Tibial nerve (tissue), 4 donors: Measurements from ENCODE around the gene MRFAP1. TPM values are rescaled to one million over a fixed set of nuclear protein-coding genes. Genes with fewer than 3 reads are reported as not detected.

Experiments used
- DNase-seq, 2 donors: peaks; one replicate each; pipeline ENCODE4 v3.0.0-alpha.2; 2019; ENCODE audit warnings: low spot score in 2 of 2
- H3K27ac ChIP-seq, 4 donors: fragments of 200-600 bp; sonication (generic) in 3 of 4; one replicate each; pipeline ENCODE4 v1.5.1; 2017 to 2019; ENCODE audit warnings: mild to moderate bottlenecking in 1 of 4
- H3K27me3 ChIP-seq, 2 donors: fragments of 200-600 bp; sonication (generic) in 1 of 2; one replicate each; pipeline versions ENCODE4 v1.5.1 to v1.6.0; 2017 to 2019
- H3K36me3 ChIP-seq, 3 donors: fragments of 200-600 bp; sonication (generic); one replicate each; pipeline ENCODE4 v1.5.1; 2018 to 2019
- H3K4me1 ChIP-seq, 4 donors: fragments of 200-600 bp; sonication (generic) in 3 of 4; one replicate each; pipeline ENCODE4 v1.5.1; 2017 to 2019
- H3K4me3 ChIP-seq, 4 donors: fragments of 200-600 bp; sonication (generic) in 3 of 4; one replicate each; pipeline ENCODE4 v1.5.1; 2017 to 2019; ENCODE audit warnings: mild to moderate bottlenecking in 1 of 4, moderate library complexity in 1 of 4
- H3K9me3 ChIP-seq, 4 donors: fragments of 200-600 bp; sonication (generic) in 3 of 4; one replicate each; pipeline ENCODE4 v1.5.1; 2017 to 2019
- EP300 ChIP-seq, 2 donors: sonication (generic); formaldehyde crosslinking; IDR thresholded peaks; one replicate each; pipeline ENCODE4 v1.6.1; 2017; ENCODE audit warnings: antibody characterized with exemption in 2 of 2, mild to moderate bottlenecking in 1 of 2
- POLR2A ChIP-seq, 2 donors: fragments of 450-650 bp; IDR thresholded peaks; one replicate each; pipeline ENCODE4 v1.6.1; 2017; ENCODE audit warnings: antibody characterized with exemption in 2 of 2, mild to moderate bottlenecking in 2 of 2, moderate library complexity in 2 of 2
- WGBS, 2 donors: methylation state at CpG; one replicate each; pipeline ENCODE4 v1.1.5; 2018; 5-methylcytosine and 5-hydroxymethylcytosine counted together
- total RNA-seq, 4 donors: library from RNA; depleted of rRNA; stranded (reverse); fragments of >200 nt; gene quantifications; one replicate each; pipeline ENCODE4 v1.1.0, GENCODE V29; 2016
- TF ChIP-seq, protein P1 (sequence below), 5 experiments: fragments of 200-600 bp in 3 of 5; fragments of 450-650 bp in 2 of 5; sonication (generic) in 3 of 5; IDR thresholded peaks; one replicate each; pipeline ENCODE4 v1.5.1; 2016 to 2019; ENCODE audit warnings: antibody characterized with exemption in 5 of 5, mild to moderate bottlenecking in 3 of 5, moderate library complexity in 2 of 5

MRFAP1 gene
- total RNA-seq, 4 donors from 2014 or later: 176 to 300 (median 202) TPM

DNA sequence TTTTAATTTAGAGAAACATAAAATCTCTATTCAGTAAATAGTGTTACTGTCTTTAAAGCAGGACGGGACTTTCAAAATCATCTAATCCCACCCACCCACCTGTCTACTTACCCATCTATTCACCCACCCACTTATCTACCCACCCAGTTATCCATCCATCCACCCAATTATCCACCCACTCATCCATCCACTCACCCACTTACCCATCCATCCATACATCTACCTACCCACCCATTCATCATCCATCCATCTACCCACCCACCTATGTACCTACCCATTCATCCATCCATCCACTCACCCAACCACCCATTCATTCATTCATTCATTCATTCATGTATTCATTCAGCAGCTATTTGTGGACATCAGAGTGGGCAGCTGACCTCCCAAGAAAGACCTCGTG, 34.9 kb upstream of the MRFAP1 start:
- peaks cover 0 to 100% (median 26%) of the 10 kb centered on the region in 3 donors for H3K36me3 ChIP-seq
- peaks cover 0 to 26% (median 3%) of the 10 kb centered on the region in 4 donors for H3K9me3 ChIP-seq
- no peaks in the 10 kb centered on the region for H3K4me1 ChIP-seq
- TF ChIP-seq POLR2A (IDR thresholded peaks at IDR 0.05) (no peak), EP300 (IDR thresholded peaks at IDR 0.05) (no peak)
- TF ChIP-seq, protein P1, sequence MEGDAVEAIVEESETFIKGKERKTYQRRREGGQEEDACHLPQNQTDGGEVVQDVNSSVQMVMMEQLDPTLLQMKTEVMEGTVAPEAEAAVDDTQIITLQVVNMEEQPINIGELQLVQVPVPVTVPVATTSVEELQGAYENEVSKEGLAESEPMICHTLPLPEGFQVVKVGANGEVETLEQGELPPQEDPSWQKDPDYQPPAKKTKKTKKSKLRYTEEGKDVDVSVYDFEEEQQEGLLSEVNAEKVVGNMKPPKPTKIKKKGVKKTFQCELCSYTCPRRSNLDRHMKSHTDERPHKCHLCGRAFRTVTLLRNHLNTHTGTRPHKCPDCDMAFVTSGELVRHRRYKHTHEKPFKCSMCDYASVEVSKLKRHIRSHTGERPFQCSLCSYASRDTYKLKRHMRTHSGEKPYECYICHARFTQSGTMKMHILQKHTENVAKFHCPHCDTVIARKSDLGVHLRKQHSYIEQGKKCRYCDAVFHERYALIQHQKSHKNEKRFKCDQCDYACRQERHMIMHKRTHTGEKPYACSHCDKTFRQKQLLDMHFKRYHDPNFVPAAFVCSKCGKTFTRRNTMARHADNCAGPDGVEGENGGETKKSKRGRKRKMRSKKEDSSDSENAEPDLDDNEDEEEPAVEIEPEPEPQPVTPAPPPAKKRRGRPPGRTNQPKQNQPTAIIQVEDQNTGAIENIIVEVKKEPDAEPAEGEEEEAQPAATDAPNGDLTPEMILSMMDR (IDR thresholded peaks at IDR 0.05): no peak
- no peak for DNase-seq
- H3K27ac ChIP-seq: no peak overlapping the region
- 93 to 100% methylated on average over 2 of the region's 2 CpGs for WGBS, 2 donors
- H3K27me3 ChIP-seq: no peaks in the 10 kb centered on the region
- H3K4me3 ChIP-seq: no peak overlapping the region

DNA sequence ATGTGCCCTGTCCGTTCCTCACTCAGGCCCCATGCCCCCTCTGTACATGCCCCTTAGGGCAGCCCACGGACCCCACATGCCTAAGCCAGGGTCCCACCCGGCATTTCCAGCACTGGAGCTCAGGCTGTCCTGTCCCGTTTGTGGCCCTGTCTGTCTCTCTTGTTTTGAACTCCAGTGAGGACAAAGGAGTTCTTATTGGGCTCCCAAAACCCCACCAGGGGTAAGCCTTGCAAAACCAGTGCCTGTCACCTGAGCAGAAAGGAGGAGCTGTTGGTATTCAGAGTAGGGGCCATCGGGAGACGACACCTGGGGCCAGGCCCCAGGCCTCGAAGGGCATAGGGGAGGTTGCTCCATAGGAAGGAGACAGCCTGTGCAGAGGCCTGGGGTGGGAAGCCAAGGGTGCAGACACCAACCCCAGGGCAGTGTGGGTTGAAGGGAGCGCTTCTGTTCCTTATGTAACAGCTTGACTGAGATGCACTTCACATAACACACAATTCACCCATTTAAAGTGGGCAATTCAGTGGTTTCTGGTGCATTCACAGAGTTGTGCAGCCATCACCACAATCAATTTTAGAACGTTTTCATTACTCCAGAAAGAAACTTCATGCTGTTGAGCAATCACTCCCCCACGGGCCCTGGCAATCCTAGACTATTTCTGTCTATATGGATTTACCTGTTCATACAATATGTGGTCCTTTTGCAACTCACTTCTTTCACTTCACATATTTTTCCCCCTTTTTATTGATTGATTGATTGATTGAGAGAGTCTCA, 33.8 kb upstream of the MRFAP1 start:
- WGBS, 2 donors: 85 to 90% methylated on average over 6 to 10 of the region's 10 CpGs

DNA sequence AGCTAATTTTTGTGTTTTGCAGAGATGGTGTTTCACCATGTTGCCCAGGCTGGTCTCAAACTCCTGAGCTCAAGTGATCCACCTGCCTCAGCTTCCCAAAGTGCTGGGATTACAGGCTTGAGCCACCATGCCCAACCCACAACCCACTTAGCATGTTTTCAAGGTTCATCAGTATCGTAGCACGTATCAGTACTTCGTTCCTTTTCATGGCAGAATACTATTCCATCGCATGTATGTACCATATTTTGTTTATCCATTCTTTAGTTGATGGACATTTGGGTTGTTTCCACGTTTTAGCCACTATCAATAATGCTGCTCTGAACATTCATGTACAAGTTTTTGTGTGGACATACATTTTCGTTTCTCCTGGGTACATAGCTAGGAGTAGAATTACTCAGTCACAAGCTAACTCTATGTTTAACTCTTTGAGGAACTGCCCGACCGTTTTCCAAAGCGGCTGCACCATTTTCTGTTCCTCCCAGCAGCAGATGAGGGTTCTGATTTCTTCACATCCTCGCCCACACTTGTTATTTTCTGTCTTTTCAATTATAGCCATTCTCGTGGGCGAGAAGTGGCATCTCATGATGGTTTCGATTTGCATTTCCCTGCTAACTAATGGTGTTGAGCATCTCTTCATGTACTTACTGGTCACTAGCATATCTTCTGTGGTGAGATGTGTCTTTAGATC, 33.0 kb upstream of the MRFAP1 start:
- 90 to 93% methylated on average over 13 of the region's 13 CpGs for WGBS, 2 donors
- Histone ChIP-seq H3K27me3 (no peaks in the 10 kb centered on the region), H3K4me1 (no peaks in the 10 kb centered on the region), H3K4me3 (no peak overlapping the region), H3K36me3 (peaks cover 0 to 100% (median 26%) of the 10 kb centered on the region in 3 donors), H3K27ac (no peak overlapping the region), H3K9me3 (peaks cover 0 to 18% (median 3%) of the 10 kb centered on the region in 4 donors)
- no peak for DNase-seq
- TF ChIP-seq, protein P1 (IDR thresholded peaks at IDR 0.05): no peak
- TF ChIP-seq POLR2A (IDR thresholded peaks at IDR 0.05): no peak
- no peak for TF ChIP-seq EP300 (IDR thresholded peaks at IDR 0.05)

More for the DNA sequence above, 33.8 kb upstream of the MRFAP1 start:
- Histone ChIP-seq H3K4me1 (no peaks in the 10 kb centered on the region), H3K4me3 (no peak overlapping the region), H3K9me3 (peaks cover 0 to 26% (median 3%) of the 10 kb centered on the region in 4 donors), H3K27me3 (no peaks in the 10 kb centered on the region), H3K36me3 (peaks cover 0 to 100% (median 26%) of the 10 kb centered on the region in 3 donors), H3K27ac (no peak overlapping the region)
- TF ChIP-seq POLR2A (IDR thresholded peaks at IDR 0.05) (no peak), EP300 (IDR thresholded peaks at IDR 0.05) (no peak)
- TF ChIP-seq, protein P1 (IDR thresholded peaks at IDR 0.05): no peak
- DNase-seq: no peak

DNA sequence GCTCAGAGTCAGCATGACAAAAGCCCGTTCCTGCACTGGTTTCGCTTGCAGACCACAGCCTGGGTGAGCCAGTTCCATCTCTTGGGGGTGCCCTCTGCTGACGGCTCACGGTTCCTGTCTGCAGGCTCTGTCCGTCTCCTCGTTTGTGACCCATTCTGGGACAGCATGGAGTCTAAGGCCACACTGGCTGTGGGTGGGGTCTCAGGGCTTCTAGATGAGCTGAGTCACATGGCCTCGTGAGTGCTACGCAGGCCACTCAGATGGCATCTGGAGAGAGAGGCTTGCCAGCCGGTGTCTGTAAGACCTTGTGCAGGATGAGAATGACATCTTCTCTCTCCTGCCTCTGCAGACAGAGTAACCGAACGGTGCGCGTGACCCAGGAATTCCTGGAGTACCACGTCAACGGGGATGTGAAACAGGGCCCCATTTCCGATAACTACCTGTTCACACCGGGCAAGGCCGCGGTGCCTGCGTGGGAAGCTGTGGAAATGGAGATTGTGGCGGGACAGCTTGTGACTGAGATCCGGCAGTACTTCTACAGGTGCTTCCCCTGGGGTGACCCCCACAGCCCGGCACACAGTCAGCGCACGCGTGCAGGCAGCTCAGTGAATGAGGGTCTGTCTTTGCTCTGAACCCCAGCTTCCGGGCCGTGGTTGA, 31.6 kb upstream of the MRFAP1 start:
- no peak overlapping the region for H3K4me3 ChIP-seq
- no peaks in the 10 kb centered on the region for H3K4me1 ChIP-seq
- 80 to 81% methylated on average over 24 to 28 of the region's 28 CpGs for WGBS, 2 donors
- no peak overlapping the region for H3K27ac ChIP-seq
- H3K27me3 ChIP-seq: no peaks in the 10 kb centered on the region
- peaks cover 0 to 18% (median 3%) of the 10 kb centered on the region in 4 donors for H3K9me3 ChIP-seq
- TF ChIP-seq EP300 (IDR thresholded peaks at IDR 0.05) (no peak), POLR2A (IDR thresholded peaks at IDR 0.05) (no peak)
- TF ChIP-seq, protein P1 (IDR thresholded peaks at IDR 0.05): no peak
- DNase-seq: no peak
- H3K36me3 ChIP-seq: peaks cover 0 to 100% (median 26%) of the 10 kb centered on the region in 3 donors
